Mesangial cell (primary cell): Measurements from ENCODE around the gene CD244. TPM values are rescaled to one million over a fixed set of nuclear protein-coding genes. Genes with fewer than 3 reads are reported as not detected.

Source experiments
- total RNA-seq: library from RNA; depleted of rRNA; stranded (reverse); fragments of >200 nt; gene quantifications from 2 replicates; pipeline ENCODE4 v1.2.3, GENCODE V29; 2015

Gene CD244, protein sequence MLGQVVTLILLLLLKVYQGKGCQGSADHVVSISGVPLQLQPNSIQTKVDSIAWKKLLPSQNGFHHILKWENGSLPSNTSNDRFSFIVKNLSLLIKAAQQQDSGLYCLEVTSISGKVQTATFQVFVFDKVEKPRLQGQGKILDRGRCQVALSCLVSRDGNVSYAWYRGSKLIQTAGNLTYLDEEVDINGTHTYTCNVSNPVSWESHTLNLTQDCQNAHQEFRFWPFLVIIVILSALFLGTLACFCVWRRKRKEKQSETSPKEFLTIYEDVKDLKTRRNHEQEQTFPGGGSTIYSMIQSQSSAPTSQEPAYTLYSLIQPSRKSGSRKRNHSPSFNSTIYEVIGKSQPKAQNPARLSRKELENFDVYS
- total RNA-seq: not detected in 2 replicates

DNA sequence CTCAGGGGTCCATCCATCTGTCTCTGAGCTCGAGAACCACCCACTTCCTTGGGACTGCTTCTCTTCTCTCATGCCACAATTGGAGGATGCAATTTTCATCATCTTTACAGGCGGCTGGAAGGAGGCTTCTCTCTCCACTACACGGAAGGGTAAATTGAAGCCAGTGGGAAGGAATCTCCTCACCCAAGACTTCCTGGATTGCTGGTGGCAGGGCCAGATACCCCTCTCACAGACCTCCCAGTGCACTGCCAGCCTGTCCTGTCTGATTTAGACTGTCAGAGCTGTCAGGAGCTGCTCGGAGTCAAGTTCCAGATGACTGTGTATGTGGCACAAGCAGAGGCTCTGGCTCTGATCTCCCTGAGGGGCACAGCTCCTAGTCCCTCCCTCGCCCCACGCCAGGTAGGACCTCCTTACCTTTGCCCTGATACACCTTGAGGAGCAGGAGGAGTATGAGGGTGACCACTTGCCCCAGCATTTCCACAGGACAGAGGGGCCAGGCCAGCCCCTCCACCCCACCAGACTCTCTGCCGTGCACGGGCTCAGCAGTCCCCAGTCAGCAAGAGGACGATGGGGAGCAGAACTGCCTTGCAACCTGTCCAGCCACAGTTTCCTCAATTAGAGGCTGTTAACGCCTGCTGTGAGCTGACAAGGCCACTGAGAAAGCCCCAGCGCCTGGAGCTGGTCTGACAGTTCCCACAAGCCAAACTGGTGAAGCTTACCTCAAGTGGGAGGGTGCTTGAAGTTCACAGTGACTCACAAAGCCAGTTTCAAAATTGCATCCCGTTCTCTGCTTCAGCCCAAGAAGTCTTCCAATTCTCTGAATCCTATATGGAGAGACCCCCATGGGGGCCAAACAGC lies at the start of gene CD244:
Gene CD244 (minus strand): TSS at position 685 of the 858 bp plus-strand sequence. CDS start 210 bp downstream, at position 475.

DNA sequence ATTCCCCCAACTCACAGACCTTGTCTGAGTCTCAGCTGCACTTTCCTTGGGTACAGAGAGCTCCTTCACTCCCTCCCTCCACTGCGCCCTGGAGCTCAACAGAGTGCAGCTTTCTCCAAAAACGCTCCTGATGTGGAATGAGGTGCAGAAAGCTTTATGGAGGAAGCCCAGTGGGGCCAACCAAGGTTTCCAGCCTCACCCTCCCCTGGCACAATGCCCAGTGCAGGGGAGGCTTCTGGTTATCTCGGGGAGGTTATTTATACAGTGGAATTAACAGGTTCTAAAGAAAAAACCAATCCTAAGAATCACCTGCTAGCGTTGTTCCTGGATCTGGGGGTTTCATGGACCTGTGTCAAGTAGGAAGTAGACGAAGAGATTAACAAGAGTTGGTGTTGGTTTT lies 22.4 kb upstream of the CD244 start, which contains the start of gene ITLN1:
Gene ITLN1 (minus strand): TSS at position 139 of the 400 bp plus-strand sequence. CDS start 303 bp downstream, outside the sequence.

DNA sequence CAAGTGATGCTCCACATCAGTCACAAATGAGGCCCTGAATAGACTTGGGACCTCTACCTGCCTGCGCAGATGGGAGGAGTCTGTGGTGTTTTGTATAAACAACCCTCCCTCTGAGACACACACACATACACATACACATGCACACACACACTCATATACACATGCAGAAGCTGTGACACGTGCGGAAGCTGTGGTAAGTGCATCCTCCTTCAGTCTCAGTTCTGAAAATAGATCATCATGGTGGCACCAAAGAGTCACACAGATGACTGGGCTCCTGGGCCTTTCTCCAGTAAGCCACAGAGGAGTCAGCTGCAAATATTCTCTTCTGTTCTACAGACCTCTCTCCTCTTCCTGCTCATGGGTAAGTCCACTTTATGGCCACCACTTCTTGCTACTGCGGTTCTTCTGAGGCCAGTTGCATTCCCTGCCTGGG lies 66.7 kb downstream of the CD244 start, which contains the start of gene LY9:
Gene LY9 (plus strand): TSS at position 224 of the 433 bp plus-strand sequence. CDS start 14 bp downstream, at position 238.

Other genes with a start within 250 kb of the CD244 start
- gene SLAMF1, start 215.8 kb downstream of the CD244 start, total RNA-seq: not detected in 2 replicates
- not detected in 2 replicates for gene CD48, start 151.1 kb downstream of the CD244 start, total RNA-seq
- not detected in 2 replicates for gene SLAMF7, start 123.6 kb downstream of the CD244 start, total RNA-seq
- gene LY9, start 66.7 kb downstream of the CD244 start, total RNA-seq: not detected in 2 replicates
- gene ITLN1, start 22.3 kb upstream of the CD244 start, total RNA-seq: not detected in 2 replicates
- not detected in 2 replicates for gene ITLN2, start 91.9 kb upstream of the CD244 start, total RNA-seq
- 20.0 and 27.5 TPM in 2 replicates for gene F11R, start 158.3 kb upstream of the CD244 start, total RNA-seq
- gene TSTD1, start 176.1 kb upstream of the CD244 start, total RNA-seq: 43.5 and 103 TPM in 2 replicates
- gene USF1, start 183.1 kb upstream of the CD244 start, total RNA-seq: 36.6 and 41.6 TPM in 2 replicates
- gene ARHGAP30, start 207.0 kb upstream of the CD244 start, total RNA-seq: not detected in 2 replicates
- gene NECTIN4, start 226.7 kb upstream of the CD244 start, total RNA-seq: under 0.01 and 0.16 TPM in 2 replicates
- 3.7 and 8.4 TPM in 2 replicates for gene KLHDC9, start 235.5 kb upstream of the CD244 start, total RNA-seq